Uterus (tissue), 2 donors: ENCODE data around the gene TLCD3B.

Experiments used
- CTCF ChIP-seq, 4 experiments: fragments of 200-600 bp in 2 of 4; fragments of 450-650 bp in 2 of 4; sonication (generic) in 2 of 4; IDR thresholded peaks; one replicate each; pipeline ENCODE4 v1.5.1; 2016 to 2019; ENCODE audit warnings: antibody characterized with exemption in 4 of 4, mild to moderate bottlenecking in 2 of 4, moderate library complexity in 1 of 4
- POLR2A ChIP-seq, 2 donors: fragments of 450-650 bp; IDR thresholded peaks; one replicate each; pipeline ENCODE4 v1.6.1; 2016; ENCODE audit warnings: antibody characterized with exemption in 2 of 2, mild to moderate bottlenecking in 1 of 2, moderate library complexity in 1 of 2

GRCh38 chr16:30065943-30066760 is 35.1 kb upstream of the TLCD3B start:
- TF ChIP-seq CTCF (IDR thresholded peaks at IDR 0.05) (peak in 1 of 4 experiments; percentile 0), POLR2A (IDR thresholded peaks at IDR 0.05) (no peak)
